GM10248 (cell line): ENCODE data around the gene LAMA2.

ENCODE experiments used
- CTCF ChIA-PET: fragments of 300-600 bp; sonication (Branson Sonifier 250); formaldehyde crosslinking; extraction: SDS; loops from one replicate; lab custom pipeline; 2021; ENCODE audit warnings: antibody characterized with exemption; lab: Yijun Ruan, JAX
- POLR2A ChIA-PET: fragments of 350-650 bp; sonication (Branson Sonifier 250); formaldehyde crosslinking; extraction: SDS; loops from one replicate; lab custom pipeline; 2020; ENCODE audit warnings: antibody characterized with exemption; lab: Yijun Ruan, JAX
- DNase-seq: peaks from one replicate; pipeline ENCODE4 v3.0.0; 2012; ENCODE audit errors: extremely low spot score
- TF ChIP-seq, protein P1 (sequence below): IDR thresholded peaks from 2 replicates; pipeline ENCODE4 v1.5.1; 2012; ENCODE audit warnings: mild to moderate bottlenecking, low read depth; ENCODE audit errors: extremely low read depth, missing control alignments, control extremely low read depth

LAMA2 gene

GRCh38 chr6:129385117-129385516 is 502.2 kb downstream of the LAMA2 start:
- ChIA-PET POLR2A (no interaction called here), CTCF (no interaction called here)
- DNase-seq = no peak
- TF ChIP-seq, protein P1, sequence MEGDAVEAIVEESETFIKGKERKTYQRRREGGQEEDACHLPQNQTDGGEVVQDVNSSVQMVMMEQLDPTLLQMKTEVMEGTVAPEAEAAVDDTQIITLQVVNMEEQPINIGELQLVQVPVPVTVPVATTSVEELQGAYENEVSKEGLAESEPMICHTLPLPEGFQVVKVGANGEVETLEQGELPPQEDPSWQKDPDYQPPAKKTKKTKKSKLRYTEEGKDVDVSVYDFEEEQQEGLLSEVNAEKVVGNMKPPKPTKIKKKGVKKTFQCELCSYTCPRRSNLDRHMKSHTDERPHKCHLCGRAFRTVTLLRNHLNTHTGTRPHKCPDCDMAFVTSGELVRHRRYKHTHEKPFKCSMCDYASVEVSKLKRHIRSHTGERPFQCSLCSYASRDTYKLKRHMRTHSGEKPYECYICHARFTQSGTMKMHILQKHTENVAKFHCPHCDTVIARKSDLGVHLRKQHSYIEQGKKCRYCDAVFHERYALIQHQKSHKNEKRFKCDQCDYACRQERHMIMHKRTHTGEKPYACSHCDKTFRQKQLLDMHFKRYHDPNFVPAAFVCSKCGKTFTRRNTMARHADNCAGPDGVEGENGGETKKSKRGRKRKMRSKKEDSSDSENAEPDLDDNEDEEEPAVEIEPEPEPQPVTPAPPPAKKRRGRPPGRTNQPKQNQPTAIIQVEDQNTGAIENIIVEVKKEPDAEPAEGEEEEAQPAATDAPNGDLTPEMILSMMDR = no peak

DNA sequence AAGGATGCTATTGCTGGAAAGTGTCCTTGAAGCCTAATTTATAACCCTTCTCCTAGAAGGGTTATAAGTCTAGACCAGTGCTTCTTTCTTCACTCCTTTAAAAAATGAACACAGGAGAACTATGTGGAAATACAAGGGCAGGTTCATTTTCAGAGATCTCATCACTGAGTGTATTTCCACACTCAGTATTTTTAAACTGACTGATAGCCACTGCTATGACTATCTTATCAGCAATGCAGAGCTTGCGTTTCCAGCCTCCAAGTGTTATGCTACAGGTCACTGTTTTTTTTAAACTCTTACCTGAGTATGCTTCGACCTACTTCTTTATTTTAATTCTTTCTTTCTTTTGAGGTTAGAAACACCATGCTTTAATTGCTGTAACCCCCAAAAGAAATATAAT is 508.0 kb downstream of the LAMA2 start:
- CTCF ChIA-PET = interaction anchor here (1.4 kb wide), 1 partner anchor 8 kb away, joined by 5 read pairs; no protein-coding TSS in a partner anchor
- TF ChIP-seq, protein P1 = no peak
- no peak for DNase-seq
- POLR2A ChIA-PET = no interaction called here

DNA sequence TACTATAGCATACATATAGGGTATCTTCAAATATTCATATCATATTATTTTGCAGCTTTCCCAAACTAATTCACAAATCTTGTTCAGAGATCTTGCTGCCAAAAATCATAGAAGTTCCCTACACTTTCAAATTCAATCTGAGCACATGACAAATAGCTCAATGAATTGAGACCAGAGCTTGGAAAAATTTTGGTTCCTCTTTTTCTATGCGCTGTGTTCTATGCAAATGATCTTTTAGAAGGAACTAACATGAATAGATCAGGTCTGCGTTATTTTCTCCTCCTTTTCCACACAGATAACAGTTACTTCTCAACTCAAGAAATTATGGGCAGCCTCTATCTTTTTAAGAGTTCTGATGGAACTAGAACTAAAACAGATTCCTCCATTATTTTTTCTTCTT is 510.7 kb downstream of the LAMA2 start:
- ChIA-PET POLR2A (no interaction called here), CTCF (no interaction called here)
- TF ChIP-seq, protein P1 = no peak

DNA sequence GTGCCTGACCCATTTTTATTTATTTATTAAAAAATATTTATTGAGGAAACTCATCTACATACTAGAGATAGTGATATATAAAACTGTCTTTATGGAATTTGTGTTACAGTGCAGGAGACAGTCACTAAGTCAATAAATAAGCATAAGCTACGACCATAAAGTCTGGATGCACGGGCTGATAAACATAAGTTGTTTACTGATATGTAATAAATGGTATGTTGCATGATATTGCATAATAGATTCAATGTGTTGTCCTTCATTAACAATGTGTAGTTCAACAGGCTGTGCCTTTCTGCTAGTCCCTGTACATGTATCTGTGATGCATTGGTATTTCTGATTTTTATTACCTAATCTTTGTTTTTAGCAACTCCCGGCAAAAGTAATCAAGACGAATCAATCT is 515.8 kb downstream of the LAMA2 start:
- TF ChIP-seq, protein P1 = no peak
- no peak for DNase-seq
- ChIA-PET CTCF (interaction anchor here (0.8 to 1.7 kb wide), 3 partner anchors 9 to 28 kb away, joined by 4 to 5 read pairs (median 4); no protein-coding TSS in a partner anchor), POLR2A (no interaction called here)

More for the DNA sequence above, 510.7 kb downstream of the LAMA2 start:
- no peak for DNase-seq

GRCh38 chr6:129402244-129402643 is 519.3 kb downstream of the LAMA2 start:
- POLR2A ChIA-PET = no interaction called here
- TF ChIP-seq, protein P1 = no peak

GRCh38 chr6:129411092-129411491 is 528.2 kb downstream of the LAMA2 start:
- TF ChIP-seq, protein P1 = no peak
- POLR2A ChIA-PET = no interaction called here
- CTCF ChIA-PET = no interaction called here
- DNase-seq = no peak

More at GRCh38 chr6:129402244-129402643, 519.3 kb downstream of the LAMA2 start:
- CTCF ChIA-PET = interaction anchor here (1.2 to 2.8 kb wide), 2 partner anchors 29 to 32 kb away, joined by 3 to 9 read pairs; no protein-coding TSS in a partner anchor
- DNase-seq = no peak
